ENCODE data around the gene SLC38A9. TPM values are rescaled to one million over a fixed set of nuclear protein-coding genes. Genes with fewer than 3 reads are reported as not detected.

The SLC38A9 gene
- total RNA-seq, 1 experiment from 2014 or later: 20.1 TPM

DNA sequence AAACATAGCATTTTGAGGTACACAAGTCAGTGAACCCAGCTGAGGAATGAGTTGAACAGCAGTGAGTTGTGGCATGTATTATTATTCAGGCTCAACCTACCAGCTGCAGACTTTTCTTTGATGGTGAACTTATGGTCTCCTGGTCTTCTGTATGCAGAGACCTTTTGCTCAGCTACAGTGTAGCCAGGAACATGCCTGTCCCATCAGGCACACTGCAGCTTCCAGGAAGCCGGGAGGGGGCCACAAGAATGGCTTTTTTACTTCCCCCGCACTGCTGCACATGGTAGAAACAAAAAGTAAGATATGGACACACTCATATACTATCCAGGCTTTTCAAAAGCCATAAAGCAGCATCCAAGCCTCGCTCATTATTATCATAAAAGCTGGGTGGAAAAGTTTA is 112.0 kb downstream of the SLC38A9 start:
- POLR2A ChIA-PET: interaction anchor here (0.7 to 1.5 kb wide), 2 partner anchors 66 to 378 kb away, joined by 4 read pairs; no protein-coding TSS in a partner anchor
- BruUV-seq (replicated peaks): no TSS peak
- intact Hi-C loops (cut with micrococcal nuclease): no loop called here
- no peak overlapping the region for H3K4me3 Mint-ChIP-seq (ENCODE audit: unreplicated experiment)
- peaks cover 26% of the 10 kb centered on the region for H3K4me1 Mint-ChIP-seq (ENCODE audit: insufficient read depth, unreplicated experiment)
- CTCF ChIA-PET: interaction anchor here (0.6 kb wide), 1 partner anchor 33 kb away, joined by 3 read pairs; no protein-coding TSS in a partner anchor
- no peak overlapping the region for H3K27ac Mint-ChIP-seq (ENCODE audit: low read depth, unreplicated experiment)
- H3K36me3 Mint-ChIP-seq (ENCODE audit: insufficient read depth, unreplicated experiment): no peaks in the 10 kb centered on the region
- no peaks in the 10 kb centered on the region for H3K9me3 Mint-ChIP-seq (ENCODE audit: unreplicated experiment)
- DNase-seq (ENCODE audit: unreplicated experiment): no peak
- no peaks in the 10 kb centered on the region for H3K27me3 Mint-ChIP-seq (ENCODE audit: insufficient read depth, unreplicated experiment)
- TF ChIP-seq CTCF (IDR thresholded peaks at IDR 0.05; ENCODE audit: unreplicated experiment): no peak

DNA sequence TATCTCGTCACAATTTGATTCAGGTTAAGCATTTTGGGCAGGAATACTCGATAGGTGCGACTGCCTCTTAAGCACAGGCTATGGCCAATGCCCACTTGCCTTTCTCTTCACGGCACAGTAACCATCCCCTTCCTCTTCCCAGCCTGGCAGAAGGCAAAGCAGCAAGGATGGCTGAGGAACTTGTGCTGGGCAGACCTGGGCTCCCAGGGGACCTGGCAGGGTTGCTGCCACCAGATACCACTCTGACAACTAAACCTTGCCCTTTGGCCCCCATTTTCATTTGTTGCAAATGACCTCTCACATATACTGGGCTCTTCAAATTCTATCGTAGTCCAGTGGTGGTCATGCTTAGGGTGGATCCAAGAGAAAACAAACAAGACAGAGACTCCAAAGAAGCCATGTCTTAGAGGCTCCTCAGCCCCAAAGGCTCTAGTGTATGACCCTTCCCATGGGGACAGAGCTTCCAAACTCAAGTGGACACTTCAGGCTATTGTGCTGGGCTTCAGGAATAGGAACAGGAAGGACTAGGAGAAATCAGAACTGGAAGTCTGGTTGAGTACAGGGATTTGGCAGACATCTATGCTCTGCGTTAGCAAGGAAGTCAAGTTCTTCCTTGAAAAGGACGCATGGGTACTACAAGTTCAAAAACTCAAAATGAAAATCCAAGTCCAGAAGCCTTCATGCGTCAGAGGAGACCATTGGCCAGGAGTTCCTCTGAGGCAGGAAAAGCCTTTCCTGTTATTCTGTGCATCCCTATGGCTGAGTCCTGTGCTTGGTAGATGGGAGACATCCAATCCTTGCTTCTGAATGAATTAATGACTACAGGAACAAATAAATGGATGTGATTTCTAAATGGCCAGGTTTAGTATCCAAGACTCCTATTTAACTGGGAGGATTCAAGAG is 112.7 kb downstream of the SLC38A9 start:
- no peak for DNase-seq (ENCODE audit: unreplicated experiment)
- ChIA-PET CTCF (no interaction called here), POLR2A (interaction anchor here (1.5 kb wide), 1 partner anchor 66 kb away, joined by 4 read pairs; no protein-coding TSS in a partner anchor)
- intact Hi-C loops (cut with micrococcal nuclease): no loop called here
- BruUV-seq (replicated peaks): no TSS peak
- Mint-ChIP-seq H3K4me1 (ENCODE audit: insufficient read depth, unreplicated experiment) (peaks cover 26% of the 10 kb centered on the region), H3K27me3 (ENCODE audit: insufficient read depth, unreplicated experiment) (no peaks in the 10 kb centered on the region), H3K27ac (ENCODE audit: low read depth, unreplicated experiment) (no peak overlapping the region), H3K36me3 (ENCODE audit: insufficient read depth, unreplicated experiment) (no peaks in the 10 kb centered on the region), H3K4me3 (ENCODE audit: unreplicated experiment) (no peak overlapping the region), H3K9me3 (ENCODE audit: unreplicated experiment) (no peaks in the 10 kb centered on the region)
- no peak for TF ChIP-seq CTCF (IDR thresholded peaks at IDR 0.05; ENCODE audit: unreplicated experiment)

- H3K4me1 Mint-ChIP-seq (ENCODE audit: insufficient read depth, unreplicated experiment): peaks cover 33% of the 10 kb centered on the region
- no peaks in the 10 kb centered on the region for H3K27me3 Mint-ChIP-seq (ENCODE audit: insufficient read depth, unreplicated experiment)
- H3K36me3 Mint-ChIP-seq (ENCODE audit: insufficient read depth, unreplicated experiment): no peaks in the 10 kb centered on the region
- no peak for TF ChIP-seq CTCF (IDR thresholded peaks at IDR 0.05; ENCODE audit: unreplicated experiment)
- no peak overlapping the region for H3K4me3 Mint-ChIP-seq (ENCODE audit: unreplicated experiment)
- ChIA-PET CTCF (interaction anchor here (0.8 to 1.7 kb wide), 2 partner anchors 34 to 94 kb away, joined by 4 to 6 read pairs; no protein-coding TSS in a partner anchor), POLR2A (interaction anchor here (0.8 to 1.3 kb wide), 4 partner anchors 31 to 159 kb away, joined by 3 read pairs; partner anchors contain the start of gene PLPP1)
- peak; percentile 59 for DNase-seq (ENCODE audit: unreplicated experiment)
- no TSS peak for BruUV-seq (replicated peaks)
- H3K27ac Mint-ChIP-seq (ENCODE audit: low read depth, unreplicated experiment): peak overlapping the region; percentile 2
- H3K9me3 Mint-ChIP-seq (ENCODE audit: unreplicated experiment): no peaks in the 10 kb centered on the region
- intact Hi-C loops (cut with micrococcal nuclease): no loop called here
These were observed 114.8 kb downstream of the SLC38A9 start for GRCh38 chr5:55597014-55597981.
